Upper lobe of left lung (tissue), 4 donors: ENCODE measurements around the gene PRRC2B.

Source experiments
- EP300 ChIP-seq, 4 donors: sonication (generic); formaldehyde crosslinking; IDR thresholded peaks; one replicate each; pipeline ENCODE4 v1.5.1; 2017; ENCODE audit warnings: antibody characterized with exemption in 4 of 4, control low read depth in 2 of 4
- POLR2A ChIP-seq, 4 donors: fragments of 450-650 bp; IDR thresholded peaks; one replicate each; pipeline ENCODE4 v1.5.1; 2016 to 2017; ENCODE audit warnings: antibody characterized with exemption in 4 of 4, mild to moderate bottlenecking in 2 of 4
- TF ChIP-seq, protein P1 (sequence below), 6 experiments: fragments of 450-650 bp in 4 of 6; fragments of 200-600 bp in 2 of 6; sonication (generic) in 2 of 6; IDR thresholded peaks; one replicate each; pipeline ENCODE4 v1.5.1; 2016 to 2019; ENCODE audit warnings: antibody characterized with exemption in 6 of 6

DNA sequence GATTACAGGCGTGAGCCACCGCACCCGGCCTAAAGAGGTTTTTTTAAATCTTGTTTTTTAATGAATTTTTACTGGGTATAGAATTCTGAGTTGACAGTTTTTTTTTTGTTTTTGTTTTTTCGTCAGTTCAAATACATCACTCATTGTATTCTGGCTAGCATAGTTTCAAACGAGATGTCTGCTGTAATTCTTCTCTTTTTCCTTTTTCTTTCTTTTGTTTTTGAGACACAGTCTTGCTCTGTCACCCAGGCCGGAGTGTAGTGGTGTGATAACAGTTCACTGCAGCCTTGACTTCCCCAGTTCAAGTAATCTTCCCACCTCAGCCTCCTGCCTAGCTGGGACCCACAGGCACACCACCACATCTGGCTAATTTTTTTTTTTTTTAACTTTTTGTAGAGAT is 149.3 kb downstream of the PRRC2B start:
- TF ChIP-seq POLR2A (IDR thresholded peaks at IDR 0.05) (no peak), EP300 (IDR thresholded peaks at IDR 0.05) (no peak)
- TF ChIP-seq, protein P1, sequence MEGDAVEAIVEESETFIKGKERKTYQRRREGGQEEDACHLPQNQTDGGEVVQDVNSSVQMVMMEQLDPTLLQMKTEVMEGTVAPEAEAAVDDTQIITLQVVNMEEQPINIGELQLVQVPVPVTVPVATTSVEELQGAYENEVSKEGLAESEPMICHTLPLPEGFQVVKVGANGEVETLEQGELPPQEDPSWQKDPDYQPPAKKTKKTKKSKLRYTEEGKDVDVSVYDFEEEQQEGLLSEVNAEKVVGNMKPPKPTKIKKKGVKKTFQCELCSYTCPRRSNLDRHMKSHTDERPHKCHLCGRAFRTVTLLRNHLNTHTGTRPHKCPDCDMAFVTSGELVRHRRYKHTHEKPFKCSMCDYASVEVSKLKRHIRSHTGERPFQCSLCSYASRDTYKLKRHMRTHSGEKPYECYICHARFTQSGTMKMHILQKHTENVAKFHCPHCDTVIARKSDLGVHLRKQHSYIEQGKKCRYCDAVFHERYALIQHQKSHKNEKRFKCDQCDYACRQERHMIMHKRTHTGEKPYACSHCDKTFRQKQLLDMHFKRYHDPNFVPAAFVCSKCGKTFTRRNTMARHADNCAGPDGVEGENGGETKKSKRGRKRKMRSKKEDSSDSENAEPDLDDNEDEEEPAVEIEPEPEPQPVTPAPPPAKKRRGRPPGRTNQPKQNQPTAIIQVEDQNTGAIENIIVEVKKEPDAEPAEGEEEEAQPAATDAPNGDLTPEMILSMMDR (IDR thresholded peaks at IDR 0.05): no peak
